K562 (cell line): ENCODE measurements around the gene CFAP300. TPM values are rescaled to one million over a fixed set of nuclear protein-coding genes. Genes with fewer than 3 reads are reported as not detected.

Experiments used
- ATAC-seq: fragments of 200-7000 bp; cut with Tn5 transposase; 3 replicates; pipeline ENCODE4 v1.9.1; 2020; ENCODE audit warnings: moderate library complexity
- BruUV-seq: library from RNA; stranded (reverse); fragments of 400-500 nt; replicated peaks from 2 replicates; lab custom pipeline; 2021; lab: Mats Ljungman, UMichigan
- CTCF ChIA-PET: fragments of 300-600 bp; formaldehyde crosslinking; extraction: SDS; loops from one replicate; lab custom pipeline; 2021; ENCODE audit warnings: low intra/inter-chr PET ratio; lab: Yijun Ruan, JAX
- POLR2A ChIA-PET: fragments of 300-600, 350-650 bp; sonication (Branson Sonifier 250); formaldehyde crosslinking; extraction: SDS; loops from one replicate; lab custom pipeline; 2021; ENCODE audit warnings: antibody characterized with exemption, inconsistent platforms; lab: Yijun Ruan, JAX
- DNase-seq, 4 experiments: peaks; one replicate each; pipeline versions ENCODE4 v3.0.0 to v3.0.0-alpha.2; 2011 to 2018; ENCODE audit warnings: low spot score in 3 of 4, mixed read lengths in 3 of 4; ENCODE audit errors: extremely low read depth in 1 of 4
- FAIRE-seq: peaks from 2 replicates; lab custom pipeline; 2011; peaks lifted over from hg19 to GRCh38; lab: Jason Lieb, UNC
- H2AFZ ChIP-seq: 2 replicates; pipeline ENCODE4 v1.6.0; 2011; ENCODE audit warnings: low read depth, low read length, control low read depth, inconsistent platforms
- H3K27ac ChIP-seq: fragments of 200-600 bp; 3 replicates; pipeline ENCODE4 v1.8.0; 2011; ENCODE audit warnings: low read depth, mild to moderate bottlenecking, control low read depth, inconsistent platforms, low read length, moderate library complexity, mixed read lengths; ENCODE audit errors: extremely low read depth
- H3K27me3 ChIP-seq, 2 experiments: fragments of 300-600 bp in 1 of 2; 2 replicates in 1 of 2; 3 replicates in 1 of 2; pipeline versions ENCODE4 v1.6.0 to v1.8.0; 2011; ENCODE audit warnings: inconsistent platforms in 2 of 2, low read length in 2 of 2, mild to moderate bottlenecking in 1 of 2, mixed read lengths in 1 of 2, moderate library complexity in 1 of 2; ENCODE audit not compliant: control insufficient read depth in 2 of 2, insufficient read depth in 2 of 2
- H3K36me3 ChIP-seq: fragments of 300-600 bp; 3 replicates; pipeline ENCODE4 v1.8.0; 2011; ENCODE audit warnings: mild to moderate bottlenecking, low read length, inconsistent platforms; ENCODE audit not compliant: control insufficient read depth, insufficient read depth
- H3K4me1 ChIP-seq, 2 experiments: fragments of 200-600 bp in 1 of 2; replicated peaks in 1 of 2; 2 replicates in 1 of 2; 3 replicates in 1 of 2; pipeline versions ENCODE4 v1.5.1 to v1.8.0; 2011; ENCODE audit warnings: inconsistent platforms in 2 of 2, low read length in 2 of 2, mild to moderate bottlenecking in 1 of 2, mixed read lengths in 1 of 2, moderate library complexity in 1 of 2; ENCODE audit not compliant: control insufficient read depth in 2 of 2, insufficient read depth in 2 of 2
- H3K4me2 ChIP-seq: 2 replicates; pipeline ENCODE4 v1.6.1; 2011; ENCODE audit warnings: low read length, control low read depth, inconsistent platforms, mixed read lengths; ENCODE audit not compliant: insufficient read depth
- H3K4me3 ChIP-seq: fragments of 200-600 bp; sonication (generic), shearing (Covaris generic); 2 replicates; pipeline ENCODE4 v1.5.1; 2016; ENCODE audit warnings: control low read depth, inconsistent platforms
- H3K79me2 ChIP-seq: fragments of 200-600 bp; 3 replicates; pipeline ENCODE4 v1.8.0; 2011; ENCODE audit warnings: low read length, inconsistent platforms; ENCODE audit not compliant: control insufficient read depth, insufficient read depth
- H3K9ac ChIP-seq, 2 experiments: 2 replicates each; pipeline versions ENCODE4 v1.6.0 to v1.6.1; 2011; ENCODE audit warnings: low read depth in 2 of 2, low read length in 2 of 2, control low read depth in 1 of 2, inconsistent platforms in 1 of 2, mild to moderate bottlenecking in 1 of 2, mixed read lengths in 1 of 2; ENCODE audit not compliant: insufficient read depth in 1 of 2
- H3K9me1 ChIP-seq: one replicate; pipeline ENCODE4 v1.6.0; 2011; ENCODE audit warnings: inconsistent platforms, mild to moderate bottlenecking, low read length, moderate library complexity; ENCODE audit not compliant: control insufficient read depth, insufficient read depth
- H3K9me3 ChIP-seq: replicated peaks from 2 replicates; pipeline ENCODE4 v1.5.1; 2011; ENCODE audit warnings: low read depth, low read length, inconsistent platforms; ENCODE audit not compliant: control insufficient read depth, insufficient read depth
- H4K20me1 ChIP-seq: replicated peaks from 2 replicates; pipeline ENCODE4 v1.6.1; 2011; ENCODE audit warnings: low read length, inconsistent platforms, mixed read lengths; ENCODE audit not compliant: control insufficient read depth, insufficient read depth
- ARID2 ChIP-seq: fragments of 450-650 bp; IDR thresholded peaks from 2 replicates; pipeline ENCODE4 v1.6.1; 2017; ENCODE audit warnings: antibody characterized with exemption, mild to moderate bottlenecking
- CREM ChIP-seq: IDR thresholded peaks from 2 replicates; pipeline ENCODE4 v1.6.1; 2014; ENCODE audit warnings: antibody characterized with exemption, low read depth
- EP400 ChIP-seq: fragments of 450-650 bp; IDR thresholded peaks from 2 replicates; pipeline ENCODE4 v1.6.1; 2017; ENCODE audit warnings: antibody characterized with exemption, mild to moderate bottlenecking, moderate library complexity
- RBM14 ChIP-seq: fragments of 200-400 bp; formaldehyde crosslinking; IDR thresholded peaks from 2 replicates; pipeline ENCODE4 v1.6.1; 2018; ENCODE audit warnings: low read depth, mild to moderate bottlenecking, low read length, moderate library complexity, borderline replicate concordance; ENCODE audit not compliant: insufficient read depth
- ZNF140 ChIP-seq: fragments of 250-450 bp; sonication (Bioruptor Pico); IDR thresholded peaks from 2 replicates; pipeline ENCODE4 v1.8.0; 2021; ENCODE audit warnings: moderate library complexity, mild to moderate bottlenecking, inconsistent platforms
- ZNF354B ChIP-seq: fragments of 250-450 bp; sonication (Bioruptor Pico); IDR thresholded peaks from 2 replicates; pipeline ENCODE4 v1.4.0; 2020
- WGBS: fragments of 100-300 bp; shearing (Covaris generic); methylation state at CpG from one replicate; pipeline ENCODE4 v1.1.6; 2016; ENCODE audit warnings: low coverage, mixed read lengths; ENCODE audit not compliant: insufficient coverage; ENCODE audit errors: missing lambda C conversion rate; 5-methylcytosine and 5-hydroxymethylcytosine counted together
- in situ Hi-C: fragments of 300-500 bp; cut with MboI; formaldehyde crosslinking; loops from 4 replicates; pipeline ENCODE4 v1.15.0; 2018; ENCODE audit warnings: inconsistent platforms, mixed read lengths
- intact Hi-C: fragments of 100-400 bp; cut with micrococcal nuclease; formaldehyde crosslinking; loops from 2 replicates; pipeline ENCODE4 v1.14.2; 2022
- polyA plus RNA-seq, 8 experiments: library from polyadenylated mRNA; depleted of rRNA in 4 of 8; stranded (reverse) in 5 of 8; unstranded in 3 of 8; fragments of >200 nt; fragmentation: Nextera tagmentation in 2 of 8; fragmentation: Illumina TruSeq in 1 of 8; extraction: Ambion mirVana in 2 of 8; extraction: Trizol in 1 of 8; gene quantifications; 2 replicates each; pipeline versions ENCODE4 v1.2.1 to v1.2.3, GENCODE V29; 2011 to 2014; ENCODE audit warnings: inconsistent platforms in 1 of 8, missing spikeins in 1 of 8
- total RNA-seq, 7 experiments: library from RNA; depleted of rRNA in 6 of 7; stranded (reverse); fragments of >200 nt in 6 of 7; fragmentation: Illumina TruSeq in 2 of 7; extraction: Trizol in 2 of 7; gene quantifications; 2 replicates each; pipeline versions ENCODE4 v1.2.1 to v1.2.3, GENCODE V29; 2011 to 2021; ENCODE audit warnings: low replicate concordance in 1 of 7
- TF ChIP-seq, protein P1 (sequence below), 2 experiments: fragments of 450-650 bp; conservative IDR thresholded peaks; 2 replicates each; pipeline ENCODE4 v1.6.1; 2017; ENCODE audit warnings: mild to moderate bottlenecking in 2 of 2, moderate library complexity in 2 of 2
- TF ChIP-seq, protein P2 (sequence below): fragments of 250-450 bp; sonication (Bioruptor Pico); IDR thresholded peaks from 2 replicates; pipeline ENCODE4 v1.8.0; 2022; ENCODE audit warnings: inconsistent platforms, mild to moderate bottlenecking, moderate library complexity, borderline replicate concordance
- TF ChIP-seq, protein P3 (sequence below): fragments of 450-650 bp; formaldehyde crosslinking; conservative IDR thresholded peaks from 2 replicates; pipeline ENCODE4 v1.4.0; 2022; ENCODE audit warnings: mild to moderate bottlenecking, missing genetic modification characterization

The CFAP300 gene
- total and polyA plus RNA-seq, 9 of the 15 experiments (the other 6 are each of a cell fraction or from before 2014, with no cell fraction given), result not detected

DNA sequence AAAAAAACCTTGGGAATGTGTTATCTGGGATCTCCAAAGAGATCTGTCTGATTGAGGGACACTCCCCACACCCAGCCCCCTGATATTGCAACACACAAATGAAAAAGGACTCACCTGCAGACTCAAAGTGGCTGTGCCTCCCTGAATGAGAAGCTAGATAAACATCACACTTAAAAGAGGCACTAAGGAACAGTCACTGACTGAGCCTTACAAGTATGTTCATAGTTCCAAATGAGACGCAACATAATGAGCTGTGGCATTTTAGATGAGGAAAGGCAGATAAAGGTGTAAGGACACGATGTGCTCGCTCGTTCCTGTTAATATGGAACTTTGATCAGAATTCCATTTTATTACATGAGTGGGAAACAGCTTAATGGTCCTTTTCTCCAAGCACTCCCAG lies 21.0 kb upstream of the CFAP300 start (continued):
- TF ChIP-seq, protein P1, sequence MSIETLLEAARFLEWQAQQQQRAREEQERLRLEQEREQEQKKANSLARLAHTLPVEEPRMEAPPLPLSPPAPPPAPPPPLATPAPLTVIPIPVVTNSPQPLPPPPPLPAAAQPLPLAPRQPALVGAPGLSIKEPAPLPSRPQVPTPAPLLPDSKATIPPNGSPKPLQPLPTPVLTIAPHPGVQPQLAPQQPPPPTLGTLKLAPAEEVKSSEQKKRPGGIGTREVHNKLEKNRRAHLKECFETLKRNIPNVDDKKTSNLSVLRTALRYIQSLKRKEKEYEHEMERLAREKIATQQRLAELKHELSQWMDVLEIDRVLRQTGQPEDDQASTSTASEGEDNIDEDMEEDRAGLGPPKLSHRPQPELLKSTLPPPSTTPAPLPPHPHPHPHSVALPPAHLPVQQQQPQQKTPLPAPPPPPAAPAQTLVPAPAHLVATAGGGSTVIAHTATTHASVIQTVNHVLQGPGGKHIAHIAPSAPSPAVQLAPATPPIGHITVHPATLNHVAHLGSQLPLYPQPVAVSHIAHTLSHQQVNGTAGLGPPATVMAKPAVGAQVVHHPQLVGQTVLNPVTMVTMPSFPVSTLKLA (conservative IDR thresholded peaks at IDR 0.05), result no peak
- TF ChIP-seq, protein P2, sequence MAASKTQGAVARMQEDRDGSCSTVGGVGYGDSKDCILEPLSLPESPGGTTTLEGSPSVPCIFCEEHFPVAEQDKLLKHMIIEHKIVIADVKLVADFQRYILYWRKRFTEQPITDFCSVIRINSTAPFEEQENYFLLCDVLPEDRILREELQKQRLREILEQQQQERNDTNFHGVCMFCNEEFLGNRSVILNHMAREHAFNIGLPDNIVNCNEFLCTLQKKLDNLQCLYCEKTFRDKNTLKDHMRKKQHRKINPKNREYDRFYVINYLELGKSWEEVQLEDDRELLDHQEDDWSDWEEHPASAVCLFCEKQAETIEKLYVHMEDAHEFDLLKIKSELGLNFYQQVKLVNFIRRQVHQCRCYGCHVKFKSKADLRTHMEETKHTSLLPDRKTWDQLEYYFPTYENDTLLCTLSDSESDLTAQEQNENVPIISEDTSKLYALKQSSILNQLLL, result no peak
- TF ChIP-seq CREM, result no peak

DNA sequence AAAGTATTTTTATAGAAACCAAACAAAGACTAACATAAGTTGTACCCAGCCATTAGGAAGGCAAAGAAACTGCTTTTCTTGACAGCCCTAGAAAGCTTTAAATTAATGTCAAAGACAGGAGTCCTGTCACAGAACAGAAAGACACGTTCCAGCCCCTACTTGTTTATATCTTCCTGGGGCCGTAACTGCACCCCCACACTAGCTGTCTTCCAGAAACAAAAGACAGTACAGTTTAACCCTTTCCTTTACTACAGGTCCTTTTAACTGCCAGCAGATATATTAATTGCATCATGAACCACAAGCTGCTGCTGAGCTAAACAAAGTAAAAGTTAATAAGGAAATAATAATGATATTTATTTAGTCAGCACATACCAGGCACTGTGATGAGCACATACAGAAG lies 20.3 kb upstream of the CFAP300 start:
- in situ Hi-C loops, result no loop called here
- FAIRE-seq, result no peak

More for the DNA sequence above, 20.3 kb upstream of the CFAP300 start:
- intact Hi-C loops, result no loop called here
- TF ChIP-seq ZNF354B (CRISPR knock-in tag), result no peak
- no peak for TF ChIP-seq EP400
- TF ChIP-seq, protein P3, sequence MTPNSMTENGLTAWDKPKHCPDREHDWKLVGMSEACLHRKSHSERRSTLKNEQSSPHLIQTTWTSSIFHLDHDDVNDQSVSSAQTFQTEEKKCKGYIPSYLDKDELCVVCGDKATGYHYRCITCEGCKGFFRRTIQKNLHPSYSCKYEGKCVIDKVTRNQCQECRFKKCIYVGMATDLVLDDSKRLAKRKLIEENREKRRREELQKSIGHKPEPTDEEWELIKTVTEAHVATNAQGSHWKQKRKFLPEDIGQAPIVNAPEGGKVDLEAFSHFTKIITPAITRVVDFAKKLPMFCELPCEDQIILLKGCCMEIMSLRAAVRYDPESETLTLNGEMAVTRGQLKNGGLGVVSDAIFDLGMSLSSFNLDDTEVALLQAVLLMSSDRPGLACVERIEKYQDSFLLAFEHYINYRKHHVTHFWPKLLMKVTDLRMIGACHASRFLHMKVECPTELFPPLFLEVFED, result no peak
- TF ChIP-seq ARID2, result no peak
- no peak for TF ChIP-seq RBM14
- TF ChIP-seq ZNF140 (CRISPR knock-in tag), result no peak
- no peaks in the 10 kb centered on the region for H4K20me1 ChIP-seq
- no peak overlapping the region for H3K9ac ChIP-seq
- DNase-seq (no peak), ATAC-seq (no peak)
- no peak overlapping the region for H3K4me3 ChIP-seq
- CTCF ChIA-PET, result no interaction called here
- no peak overlapping the region for H3K4me2 ChIP-seq
- POLR2A ChIA-PET, result interaction anchor here (0.8 kb wide), 1 partner anchor 12 kb away, joined by 3 read pairs; no protein-coding TSS in a partner anchor
- 0% methylated on average over 2 of the region's 2 CpGs for WGBS
- no peaks in the 10 kb centered on the region for H3K27me3 ChIP-seq
- H3K36me3 ChIP-seq, result no peaks in the 10 kb centered on the region
- no TSS peak for BruUV-seq
- no peaks in the 10 kb centered on the region for H3K4me1 ChIP-seq
- H2AFZ ChIP-seq, result no peak overlapping the region
- H3K79me2 ChIP-seq, result no peaks in the 10 kb centered on the region
- no peaks in the 10 kb centered on the region for H3K9me3 ChIP-seq
- no peaks in the 10 kb centered on the region for H3K9me1 ChIP-seq
- H3K27ac ChIP-seq, result no peak overlapping the region
